Stimulated activated CD4-positive, alpha-beta T cell treated with anti-CD3 and anti-CD28 coated beads, Interleukin-1b, Interleukin-23, amount 100 ng/mL, for 1 hour (primary cell): Measurements from ENCODE around the gene HOXD11.

Experiments used
- DNase-seq, 2 donors: peaks; one replicate each; pipeline ENCODE4 v3.0.0-alpha.2; 2020; ENCODE audit warnings: low read depth in 2 of 2

The HOXD11 gene

DNA sequence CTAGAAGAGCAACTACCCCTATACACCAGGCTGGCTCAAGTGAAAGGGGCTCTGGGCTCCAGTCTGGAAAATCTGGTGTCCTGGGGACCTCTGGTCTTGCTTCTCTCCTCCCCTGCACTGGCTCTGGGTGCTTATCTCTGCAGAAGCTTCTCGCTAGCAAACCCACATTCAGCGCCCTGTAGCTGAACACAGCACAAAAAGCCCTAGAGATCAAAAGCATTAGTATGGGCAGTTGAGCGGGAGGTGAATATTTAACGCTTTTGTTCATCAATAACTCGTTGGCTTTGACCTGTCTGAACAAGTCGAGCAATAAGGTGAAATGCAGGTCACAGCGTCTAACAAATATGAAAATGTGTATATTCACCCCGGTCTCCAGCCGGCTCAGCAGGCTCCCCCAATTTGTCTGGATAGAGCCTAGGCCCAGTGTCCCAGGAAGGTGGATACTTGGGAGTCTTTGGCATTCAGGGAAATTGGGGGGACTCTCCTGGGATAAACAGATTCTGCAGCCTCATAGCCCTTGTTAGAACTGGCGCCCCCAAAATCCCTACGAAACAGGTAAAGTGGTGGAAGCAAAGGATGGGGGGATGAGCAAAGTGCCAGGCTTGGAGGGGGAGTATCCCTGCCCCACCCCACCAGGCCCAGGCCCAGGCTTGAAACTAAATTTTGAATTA lies 41.8 kb downstream of the HOXD11 start:
- DNase-seq, result no peak

DNA sequence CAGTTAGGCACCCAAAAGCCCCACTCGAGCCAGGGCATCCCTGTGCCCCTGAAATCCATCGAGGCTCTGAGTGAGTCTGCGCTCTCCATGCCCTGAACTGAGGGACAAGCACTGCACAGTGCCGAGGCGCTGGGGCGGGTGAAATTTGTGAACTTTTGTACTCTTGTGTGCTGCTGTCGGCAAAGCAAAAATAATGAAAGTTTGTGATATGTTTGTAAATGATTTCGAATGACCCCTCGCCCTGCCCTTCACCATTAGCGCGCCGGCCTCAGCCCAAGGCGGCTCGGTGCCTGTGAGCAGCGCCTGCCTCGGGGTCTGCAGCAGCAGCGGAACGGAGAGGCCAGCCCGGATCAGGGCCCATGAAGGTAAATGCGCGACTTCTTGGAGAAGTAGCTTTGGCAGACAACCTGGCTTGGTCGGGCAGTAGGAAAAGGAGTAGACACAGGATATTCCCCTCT lies 42.4 kb downstream of the HOXD11 start:
- no peak for DNase-seq

DNA sequence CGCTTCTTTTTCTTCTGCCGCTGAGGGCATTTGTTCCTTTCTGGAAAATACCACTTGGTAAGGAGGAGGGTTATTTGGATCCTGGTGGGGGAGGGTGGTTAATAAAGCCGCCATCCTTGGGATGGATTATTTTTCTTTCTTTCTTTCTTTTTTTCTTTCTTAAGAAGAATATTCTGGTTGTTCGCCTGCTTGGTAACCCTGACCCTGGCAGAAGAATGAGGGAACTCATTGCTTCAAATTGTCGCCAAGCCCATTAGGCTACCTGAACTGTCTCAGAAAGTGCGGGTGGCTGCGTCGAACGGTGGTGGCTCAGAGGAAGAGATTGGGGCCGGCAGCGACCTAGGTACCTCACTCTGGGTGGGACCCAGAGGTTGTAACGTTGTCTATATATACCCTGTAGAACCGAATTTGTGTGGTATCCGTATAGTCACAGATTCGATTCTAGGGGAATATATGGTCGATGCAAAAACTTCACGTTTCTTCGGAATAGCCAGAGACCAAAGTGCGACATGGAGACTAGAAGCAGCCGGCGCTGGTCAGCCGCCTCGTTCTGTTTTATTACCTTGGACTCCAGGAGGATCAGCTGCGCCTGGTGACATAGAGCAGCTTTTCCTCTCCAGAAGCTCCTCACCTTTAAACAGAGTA lies 43.0 kb downstream of the HOXD11 start:
- DNase-seq, result no peak

DNA sequence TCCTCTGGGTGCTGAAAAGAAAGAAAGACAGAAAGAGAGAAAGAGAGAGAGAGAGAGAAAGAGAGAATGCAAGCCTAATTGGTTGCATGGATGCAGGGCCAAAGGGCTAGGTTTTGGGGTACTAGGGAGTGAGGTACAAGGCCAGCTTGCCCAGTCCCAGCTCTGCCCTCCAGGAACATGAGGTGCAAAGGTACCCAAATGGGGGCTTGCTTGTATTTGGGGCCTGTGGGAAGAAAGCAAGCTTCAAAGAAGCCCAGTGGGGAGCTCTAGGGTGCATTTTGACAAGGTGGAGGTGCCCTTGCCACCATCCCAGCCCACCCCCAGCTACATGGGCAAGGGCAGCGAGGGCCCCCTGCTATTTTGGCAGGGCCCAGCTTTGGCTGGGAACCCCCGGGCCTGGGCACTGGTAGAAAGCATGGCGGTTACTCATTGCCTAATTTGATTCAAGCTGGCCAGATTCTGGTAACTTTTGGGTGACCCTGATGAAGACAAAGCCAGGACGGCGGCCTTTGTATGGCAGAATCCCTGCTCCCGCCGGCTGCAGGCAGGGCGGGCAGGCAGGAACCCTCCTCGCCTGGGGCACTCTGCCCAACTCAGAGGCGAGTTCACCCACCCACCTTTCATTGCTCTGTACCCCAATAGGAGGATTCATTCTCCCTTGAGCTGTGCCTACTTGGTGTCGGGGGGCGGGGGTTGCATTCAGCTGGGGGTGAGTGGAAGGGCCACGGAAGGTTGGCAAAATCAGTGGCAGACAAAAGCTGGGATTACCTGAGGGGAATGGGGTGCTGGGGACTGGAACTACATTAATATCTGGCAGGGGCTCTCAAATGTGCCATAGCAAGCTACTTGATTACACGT lies 43.7 kb downstream of the HOXD11 start:
- no peak for DNase-seq

DNA sequence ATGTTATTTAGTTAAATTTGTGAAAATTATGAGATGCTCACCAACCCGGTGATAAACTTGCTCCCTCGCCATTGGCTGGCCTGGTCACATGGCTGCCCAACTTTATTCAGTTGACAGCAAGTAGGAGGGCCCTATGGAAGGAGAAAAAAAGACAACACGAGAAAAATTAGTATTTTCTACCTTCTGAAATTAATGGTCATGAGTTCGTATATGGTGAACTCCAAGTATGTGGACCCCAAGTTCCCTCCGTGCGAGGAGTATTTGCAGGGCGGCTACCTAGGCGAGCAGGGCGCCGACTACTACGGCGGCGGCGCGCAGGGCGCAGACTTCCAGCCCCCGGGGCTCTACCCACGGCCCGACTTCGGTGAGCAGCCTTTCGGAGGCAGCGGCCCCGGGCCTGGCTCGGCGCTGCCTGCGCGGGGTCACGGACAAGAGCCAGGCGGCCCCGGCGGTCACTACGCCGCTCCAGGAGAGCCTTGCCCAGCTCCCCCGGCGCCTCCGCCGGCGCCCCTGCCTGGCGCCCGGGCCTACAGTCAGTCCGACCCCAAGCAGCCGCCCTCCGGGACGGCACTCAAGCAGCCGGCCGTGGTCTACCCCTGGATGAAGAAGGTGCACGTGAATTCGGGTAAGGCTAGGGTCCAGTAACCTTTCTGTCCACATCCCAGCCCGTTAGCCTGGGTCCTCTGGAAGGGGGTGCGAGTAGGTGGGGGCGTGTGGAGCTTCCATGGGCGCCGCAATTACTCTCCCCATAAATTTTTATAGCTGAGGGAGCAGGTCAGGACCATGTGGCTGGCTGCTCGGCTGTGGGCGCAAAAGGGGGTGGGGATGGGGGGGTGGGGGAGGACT lies 44.6 kb downstream of the HOXD11 start, which contains the start of gene HOXD4:
HOXD4 (plus strand) TSS at position 109 of the 846 bp plus-strand sequence; CDS start at position 193, 84 bp downstream.
- no peak for DNase-seq

DNA sequence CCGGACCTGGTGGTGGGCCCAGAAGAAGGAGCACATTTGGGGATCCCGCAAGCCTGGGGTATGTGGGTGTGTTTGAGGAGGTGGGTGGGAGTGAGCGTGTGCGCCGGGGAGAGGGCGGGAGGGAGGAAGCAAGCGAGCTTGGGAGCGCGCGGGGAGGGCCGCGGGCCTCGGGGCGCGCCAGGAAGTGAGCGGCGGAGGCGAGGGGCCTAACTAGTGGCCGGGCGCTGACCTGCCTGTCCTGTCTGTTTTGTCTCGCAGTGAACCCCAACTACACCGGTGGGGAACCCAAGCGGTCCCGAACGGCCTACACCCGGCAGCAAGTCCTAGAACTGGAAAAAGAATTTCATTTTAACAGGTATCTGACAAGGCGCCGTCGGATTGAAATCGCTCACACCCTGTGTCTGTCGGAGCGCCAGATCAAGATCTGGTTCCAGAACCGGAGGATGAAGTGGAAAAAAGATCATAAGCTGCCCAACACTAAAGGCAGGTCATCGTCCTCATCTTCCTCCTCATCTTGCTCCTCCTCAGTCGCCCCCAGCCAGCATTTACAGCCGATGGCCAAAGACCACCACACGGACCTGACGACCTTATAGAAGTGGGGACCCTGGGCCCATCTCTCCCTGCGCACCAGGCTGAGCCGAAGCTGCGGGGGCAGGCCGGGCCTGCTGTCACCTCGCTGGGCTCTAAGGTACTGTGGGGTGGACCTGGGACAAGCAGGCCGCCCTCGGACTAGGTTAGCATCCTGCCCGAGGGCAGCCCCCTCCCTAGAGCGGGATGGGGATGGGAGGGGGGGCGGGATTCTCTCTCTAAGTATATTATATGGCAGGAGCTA lies 45.5 kb downstream of the HOXD11 start:
- DNase-seq, result no peak

DNA sequence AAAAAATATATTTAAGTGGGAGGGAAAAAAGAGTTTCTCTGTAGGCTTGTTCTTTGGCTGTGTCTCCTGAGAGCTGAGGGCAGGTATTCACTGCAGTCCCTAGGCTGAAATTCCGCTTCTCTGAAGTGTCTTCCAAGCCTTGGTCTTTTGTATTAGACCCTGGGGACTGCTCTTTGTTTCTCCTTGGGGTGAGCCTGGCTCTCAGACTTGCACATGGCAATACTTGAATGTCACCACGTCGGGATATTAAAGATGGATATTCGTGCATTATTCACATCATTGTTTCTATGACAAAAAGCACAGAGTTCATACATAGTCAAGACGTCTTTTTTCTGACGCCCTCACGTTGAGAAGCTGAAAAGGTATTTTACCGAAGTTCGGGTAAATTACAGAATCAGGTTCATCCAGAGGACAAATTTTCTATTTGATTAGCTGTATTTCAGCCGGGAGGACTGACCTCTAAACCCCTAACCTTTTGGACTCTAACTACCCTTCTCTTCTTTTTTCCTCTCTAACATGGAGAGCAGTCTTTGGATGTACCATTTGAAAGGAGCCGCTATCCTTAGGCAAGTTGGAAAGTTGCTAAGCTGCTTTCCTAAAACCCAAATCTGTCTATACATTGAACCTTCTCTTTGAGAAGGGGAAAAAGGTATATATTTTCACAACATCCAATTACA lies 47.6 kb downstream of the HOXD11 start:
- no peak for DNase-seq

DNA sequence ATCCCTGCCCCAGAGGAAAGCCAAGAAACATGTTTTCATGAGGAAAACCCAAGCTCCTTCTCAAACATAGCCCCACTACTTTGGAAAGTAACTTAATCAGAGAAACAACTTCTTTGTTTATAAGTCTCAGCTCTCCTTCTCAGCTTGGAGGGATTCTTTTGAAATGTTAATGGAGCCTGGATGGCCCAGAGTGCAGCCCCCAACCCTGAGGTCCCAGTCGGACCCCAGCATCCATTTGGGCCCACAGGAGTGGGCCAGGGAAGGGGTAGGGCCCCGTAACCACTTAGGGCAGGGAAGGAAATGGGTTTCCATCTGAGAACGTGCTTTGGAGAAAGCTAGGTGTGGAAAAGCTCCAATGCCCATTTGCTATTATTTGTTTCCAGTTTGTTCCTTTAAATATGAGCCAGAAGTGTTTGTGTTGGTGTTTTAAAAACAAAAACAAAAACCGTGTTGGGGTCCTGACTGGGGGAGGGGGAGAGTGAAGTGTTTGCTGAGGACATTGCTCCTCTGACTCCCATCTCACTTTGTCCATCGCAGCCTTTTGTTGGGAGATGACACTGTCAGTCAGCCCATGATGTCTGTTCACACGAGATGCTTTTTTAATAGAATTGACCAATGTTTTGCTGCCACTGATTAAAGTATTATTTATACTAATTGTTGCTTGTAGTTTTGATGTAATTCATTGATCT lies 48.4 kb downstream of the HOXD11 start:
- no peak for DNase-seq

DNA sequence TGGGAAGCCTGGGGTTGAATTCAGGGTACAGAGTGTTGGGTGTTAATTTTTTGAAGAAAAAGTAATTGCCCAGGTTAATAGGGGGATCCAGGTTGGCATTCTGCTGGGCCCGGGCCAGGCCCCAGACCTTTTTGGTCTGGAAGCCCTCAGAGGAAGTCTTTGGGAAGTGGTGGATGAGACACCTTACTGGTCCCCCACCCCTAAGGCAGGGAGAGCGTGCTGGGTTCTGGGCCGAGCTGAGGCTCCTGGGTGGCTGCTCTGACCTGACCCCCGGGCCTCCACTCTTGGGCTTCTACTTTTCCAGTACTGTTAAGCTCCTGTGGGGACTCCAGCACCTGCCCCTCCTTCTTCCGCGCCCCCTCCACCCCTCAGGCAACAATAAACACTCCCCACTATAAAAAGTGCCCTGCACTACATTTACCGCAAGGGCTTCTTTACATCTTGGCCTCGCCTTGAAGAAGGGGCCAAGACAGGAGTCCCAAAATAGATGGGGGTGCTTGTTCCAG lies 49.3 kb downstream of the HOXD11 start:
- DNase-seq, result no peak

DNA sequence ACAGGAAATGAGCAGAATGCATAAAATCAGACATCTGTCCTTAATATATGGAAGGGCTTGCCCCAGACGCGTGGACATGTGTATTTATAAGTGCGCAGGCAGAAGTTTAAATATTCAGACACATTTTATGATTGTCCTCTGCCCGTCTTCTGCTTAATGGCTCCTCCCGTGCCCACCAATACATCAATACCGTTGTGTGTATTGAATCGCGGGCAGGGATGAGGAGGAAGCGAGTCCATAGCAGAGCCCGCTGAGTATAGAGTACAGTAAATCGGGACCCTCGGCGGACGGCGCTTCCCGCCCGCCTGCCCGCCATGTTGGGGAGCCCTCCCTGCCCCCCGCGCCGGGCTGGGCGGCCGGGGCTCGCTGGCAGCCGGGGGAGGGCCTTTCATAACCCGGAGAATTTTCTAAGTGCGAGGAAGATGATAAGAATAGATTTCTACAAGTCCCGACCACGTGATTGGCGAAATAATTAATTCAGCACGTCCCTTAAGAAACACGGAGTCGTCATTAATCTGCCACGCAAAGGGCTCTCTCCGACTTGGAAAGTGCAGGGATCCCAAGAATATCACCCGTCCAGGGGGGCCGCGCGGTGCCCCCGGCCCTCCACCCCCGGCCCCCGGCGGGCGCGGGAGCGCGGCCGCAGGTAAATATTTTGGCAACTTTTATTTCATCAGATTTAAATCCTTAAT lies 49.9 kb downstream of the HOXD11 start, which contains the start of gene HOXD3:
HOXD3 (plus strand) TSS at position 501 of the 692 bp plus-strand sequence. CDS start 11,808 bp downstream, outside the sequence.
- no peak for DNase-seq

DNA sequence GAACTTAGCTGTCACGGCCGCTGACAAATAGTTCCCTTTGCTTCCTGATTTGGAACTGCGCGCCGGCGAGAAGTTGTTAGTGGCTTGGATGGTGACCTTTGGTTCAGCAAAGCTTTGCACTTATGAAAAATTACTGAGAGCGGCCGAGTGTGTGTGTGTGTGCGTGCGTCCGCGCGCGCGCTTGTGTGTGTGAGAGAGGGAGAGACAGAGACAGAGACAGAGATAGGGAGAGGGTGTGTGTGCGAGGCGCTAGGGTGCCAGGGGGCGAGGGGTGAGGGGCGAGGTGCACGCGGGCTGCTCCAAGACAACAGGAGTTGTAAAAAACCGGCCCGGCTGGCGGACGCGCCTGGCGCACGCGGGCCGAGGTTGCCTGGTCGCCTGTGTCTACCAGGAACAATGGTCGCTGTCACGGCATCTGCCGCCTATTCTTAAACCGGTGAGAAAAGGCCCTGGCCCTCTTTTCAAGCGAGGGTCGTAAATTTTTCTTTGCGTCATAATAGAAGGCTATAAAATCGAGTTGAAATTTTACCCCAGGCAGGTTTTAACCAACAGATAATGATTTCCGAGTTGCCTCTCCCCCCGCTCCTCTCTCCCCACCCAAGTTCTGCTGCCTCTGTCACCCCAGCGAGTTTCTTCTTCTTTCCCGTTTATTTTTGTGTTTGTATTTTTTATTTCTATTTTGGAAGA lies 50.6 kb downstream of the HOXD11 start:
- no peak for DNase-seq

DNA sequence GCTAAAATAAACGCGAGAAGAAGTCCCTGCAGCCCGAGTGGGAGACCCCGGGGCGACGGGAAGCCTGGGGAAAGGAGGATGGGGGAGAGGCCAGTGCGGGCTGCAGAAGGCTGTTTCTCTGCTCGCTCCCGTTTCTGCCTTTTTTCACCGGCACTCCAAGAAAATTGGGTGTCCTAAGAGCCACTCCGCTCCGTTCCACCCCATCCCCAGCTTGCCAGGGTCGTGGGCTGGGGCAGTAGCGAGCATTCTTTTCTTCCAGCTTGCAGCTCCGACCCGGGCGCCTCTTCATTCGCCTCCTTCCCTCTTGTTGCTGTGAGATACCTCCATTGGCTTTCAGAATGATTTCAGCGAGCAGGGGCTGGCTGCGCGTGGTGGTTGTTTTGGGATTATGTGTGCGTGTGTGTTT lies 51.1 kb downstream of the HOXD11 start:
- DNase-seq, result no peak

DNA sequence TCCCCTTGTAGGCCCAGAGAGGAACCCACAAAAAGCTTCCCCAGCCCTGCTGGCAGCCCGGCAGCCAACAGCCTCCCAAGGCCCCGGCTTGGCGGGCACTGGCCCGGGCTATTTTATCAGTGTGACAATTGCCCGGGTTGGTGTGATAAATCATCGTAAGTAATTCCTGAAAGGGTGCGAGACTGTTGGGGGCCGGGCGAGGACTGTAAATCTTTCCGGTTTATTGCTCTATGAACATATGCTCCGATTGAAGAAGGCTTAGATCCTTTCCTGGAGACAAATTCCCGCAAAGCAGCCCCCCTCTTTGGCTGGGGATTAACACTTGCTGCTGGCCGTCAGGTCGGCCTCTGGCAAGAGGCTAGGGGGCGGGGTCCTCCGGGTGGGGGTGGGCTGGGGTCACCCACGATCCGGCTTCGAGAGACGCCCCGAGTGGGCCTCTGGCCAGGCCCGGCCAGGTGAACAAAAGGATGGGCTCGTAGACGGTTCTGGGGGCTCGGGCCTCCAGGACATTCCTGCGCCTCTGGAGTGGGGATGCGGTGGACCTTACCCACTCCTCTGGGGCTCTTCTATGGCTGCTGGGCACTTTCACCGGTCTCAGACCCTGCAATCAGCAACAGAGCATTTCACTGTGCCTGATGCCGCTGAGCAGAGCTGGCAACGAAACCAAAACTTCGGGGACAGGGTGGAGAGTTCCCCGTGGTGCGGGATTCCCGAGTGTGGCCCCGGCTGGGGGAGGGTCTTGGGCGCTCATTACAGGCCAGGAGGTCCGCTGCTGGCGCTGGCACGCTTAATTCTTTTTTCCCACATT lies 52.0 kb downstream of the HOXD11 start:
- no peak for DNase-seq
